Sigmoid colon (tissue), 4 donors: ENCODE results near the gene NLRP4.

Experiments
- EP300 ChIP-seq, 4 donors: sonication (generic); formaldehyde crosslinking; IDR thresholded peaks; one replicate each; pipeline ENCODE4 v1.6.1; 2017; ENCODE audit warnings: antibody characterized with exemption in 4 of 4
- POLR2A ChIP-seq, 2 donors: fragments of 450-650 bp; IDR thresholded peaks; one replicate each; pipeline ENCODE4 v1.6.1; 2016; ENCODE audit warnings: antibody characterized with exemption in 2 of 2, mild to moderate bottlenecking in 2 of 2, moderate library complexity in 2 of 2

DNA sequence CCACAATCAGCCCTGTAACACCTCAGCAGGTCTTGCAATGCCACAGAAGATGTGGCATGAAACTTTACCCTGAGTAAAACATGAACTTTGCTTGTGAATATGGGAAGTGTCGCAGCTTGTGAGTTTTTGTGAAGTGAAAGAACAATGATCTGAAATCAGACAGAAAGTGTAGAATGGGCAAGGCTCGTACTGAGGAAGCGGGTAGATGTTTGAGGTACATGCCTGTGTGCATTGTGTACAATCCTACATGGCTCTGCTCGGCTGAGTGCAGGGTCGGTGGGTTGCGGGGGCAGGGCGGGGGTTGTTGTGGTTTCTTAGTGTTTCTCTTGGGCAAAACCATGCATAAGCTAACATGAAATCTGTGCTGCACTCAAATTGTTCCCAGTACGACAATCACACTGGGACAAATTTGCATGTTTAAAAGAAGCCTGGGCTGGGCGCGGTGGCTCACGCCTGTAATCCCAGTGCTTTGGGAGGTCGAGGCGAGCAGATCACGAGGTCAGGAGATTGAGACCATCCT, 94.7 kb downstream of the NLRP4 start:
- TF ChIP-seq POLR2A (IDR thresholded peaks at IDR 0.05) (no peak), EP300 (IDR thresholded peaks at IDR 0.05) (no peak)
